Adrenal gland (tissue), 12 donors: ENCODE results near the gene CLEC18C. TPM values are rescaled to one million over a fixed set of nuclear protein-coding genes. Genes with fewer than 3 reads are reported as not detected.
A peak's percentile ranks its signal among the peaks of the same experiment; 100 is the strongest.

Experiments used
- DNase-seq, 7 donors: peaks; one replicate each; pipeline ENCODE4 v3.0.0-alpha.2; 2019 to 2020
- H3K27ac ChIP-seq, 5 donors: fragments of 200-600 bp; sonication (generic) in 4 of 5; 1 replicate in 3 of 5; 2 replicates in 2 of 5; pipeline versions ENCODE4 v1.5.1 to v1.8.0; 2016 to 2020; ENCODE audit warnings: mild to moderate bottlenecking in 1 of 5
- H3K27me3 ChIP-seq: fragments of 200-600 bp; 2 replicates; pipeline ENCODE4 v1.8.0; 2021
- H3K36me3 ChIP-seq, 2 donors: fragments of 200-600 bp; replicated peaks in 1 of 2; 1 replicate in 1 of 2; 2 replicates in 1 of 2; pipeline versions ENCODE4 v1.5.1 to v1.8.0; 2018 to 2022
- H3K4me1 ChIP-seq, 2 donors: fragments of 200-600 bp; replicated peaks in 1 of 2; 1 replicate in 1 of 2; 2 replicates in 1 of 2; pipeline versions ENCODE4 v1.5.1 to v1.8.0; 2018 to 2021
- H3K4me3 ChIP-seq, 4 donors: fragments of 200-600 bp; sonication (generic) in 3 of 4; one replicate each; pipeline ENCODE4 v1.5.1; 2016 to 2018
- H3K9me3 ChIP-seq, 3 donors: fragments of 200-600 bp; sonication (generic) in 1 of 3; replicated peaks in 1 of 3; 1 replicate in 2 of 3; 2 replicates in 1 of 3; pipeline versions ENCODE4 v1.5.1 to v1.8.0; 2016 to 2021
- POLR2A ChIP-seq, 2 donors: fragments of 450-650 bp; IDR thresholded peaks; one replicate each; pipeline ENCODE4 v1.6.1; 2017; ENCODE audit warnings: antibody characterized with exemption in 2 of 2, mild to moderate bottlenecking in 2 of 2, moderate library complexity in 1 of 2
- WGBS, 4 donors: extraction: QIAGEN DNeasy Blood & Tissue Kit in 2 of 4; methylation state at CpG; one replicate each; pipeline versions ENCODE4 v1.1.5 to v1.1.7; 2013 to 2017; 5-methylcytosine and 5-hydroxymethylcytosine counted together
- intact Hi-C, 2 donors: fragments of 100-400 bp; cut with DNase I; formaldehyde crosslinking; loops; one replicate each; pipeline versions ENCODE4 v1.14.1 to v1.15.0; 2022 to 2023
- polyA plus RNA-seq, 3 donors: library from polyadenylated mRNA; stranded (reverse); fragments of 200-250 nt in 2 of 3; fragments of 350-450 nt in 1 of 3; fragmentation: Illumina TruSeq in 1 of 3; extraction: RNeasy Lipid Tissue Mini Kit (QIAGEN cat#74804) in 1 of 3; gene quantifications; one replicate each; pipeline ENCODE4 v1.2.3, GENCODE V29; 2013 to 2014
- total RNA-seq, 9 donors: library from RNA; depleted of rRNA in 4 of 9; stranded (reverse); fragments of >200 nt in 4 of 9; fragments of 120-200 nt in 1 of 9; fragmentation: NEBNext Ultra II Directional in 1 of 9; extraction: Animal tissue kit (Norgen Biotek cat#: 25700) in 1 of 9; gene quantifications; one replicate each; pipeline versions ENCODE4 v1.1.0 to v1.2.4, GENCODE V29; 2013 to 2023
- TF ChIP-seq, protein P1 (sequence below), 6 experiments: fragments of 450-650 bp in 4 of 6; fragments of 200-600 bp in 2 of 6; sonication (generic) in 1 of 6; IDR thresholded peaks; 1 replicate in 5 of 6; 2 replicates in 1 of 6; pipeline versions ENCODE4 v1.5.1 to v1.8.0; 2016 to 2021; ENCODE audit warnings: antibody characterized with exemption in 6 of 6, mild to moderate bottlenecking in 2 of 6, moderate library complexity in 1 of 6
- donor health status: healthy with polysubstance abuse.
- donor health status: Bipolar disorder and iron deficiency.
- donor health status: DM: yes; HTN: yes; CAD: no.
- donor health status: DM: no; HTN: no; CAD: no.
- donor health status: DM: no; HTN: no; CAD: no.
- donor health status: DM: yes; HTN: yes; CAD: no.

The CLEC18C gene
- total and polyA plus RNA-seq, 12 donors = 0.17 to 2.9 (median 0.64) TPM; not detected in 3

DNA sequence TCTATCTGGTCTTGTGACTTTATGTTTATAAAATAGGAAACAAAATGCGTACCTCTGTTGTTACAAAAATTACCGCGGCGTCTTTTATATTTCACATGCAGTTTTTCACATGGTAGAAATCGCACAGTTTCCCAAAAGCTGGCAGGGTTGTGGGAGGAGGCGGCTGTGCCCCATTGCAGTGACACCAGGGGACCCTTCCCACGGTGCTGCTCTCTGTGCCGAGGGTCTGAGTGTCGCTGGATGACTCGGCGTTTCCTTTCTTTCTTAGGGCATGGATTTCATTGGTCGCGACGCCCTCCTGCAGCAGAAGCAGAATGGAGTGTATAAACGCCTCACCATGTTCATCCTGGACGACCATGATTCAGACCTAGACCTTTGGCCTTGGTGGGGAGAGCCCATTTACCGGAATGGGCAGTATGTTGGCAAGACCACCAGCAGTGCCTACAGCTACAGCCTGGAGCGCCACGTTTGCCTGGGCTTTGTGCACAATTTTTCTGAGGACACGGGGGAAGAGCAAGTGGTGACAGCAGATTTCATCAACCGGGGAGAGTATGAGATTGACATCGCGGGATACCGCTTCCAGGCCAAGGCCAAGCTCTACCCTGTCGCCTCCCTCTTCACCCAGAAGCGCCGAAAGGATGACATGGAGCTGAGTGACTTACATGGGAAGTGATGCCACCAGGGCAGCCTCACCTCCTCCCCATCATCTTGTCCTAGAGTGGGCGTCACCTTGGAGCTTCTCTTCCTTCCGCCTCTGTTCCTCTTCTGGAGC, 17.2 kb upstream of the CLEC18C start:
- peak in 3 of 7 donors; percentile 29 to 50 (median 30) for DNase-seq
- intact Hi-C loops = loop anchor here in 1 of 2 donors (10.0 kb wide), 1 partner anchor 98 kb away; the partner anchor contains the start of gene EXOSC6
- no peak for TF ChIP-seq POLR2A (IDR thresholded peaks at IDR 0.05)
- TF ChIP-seq, protein P1, sequence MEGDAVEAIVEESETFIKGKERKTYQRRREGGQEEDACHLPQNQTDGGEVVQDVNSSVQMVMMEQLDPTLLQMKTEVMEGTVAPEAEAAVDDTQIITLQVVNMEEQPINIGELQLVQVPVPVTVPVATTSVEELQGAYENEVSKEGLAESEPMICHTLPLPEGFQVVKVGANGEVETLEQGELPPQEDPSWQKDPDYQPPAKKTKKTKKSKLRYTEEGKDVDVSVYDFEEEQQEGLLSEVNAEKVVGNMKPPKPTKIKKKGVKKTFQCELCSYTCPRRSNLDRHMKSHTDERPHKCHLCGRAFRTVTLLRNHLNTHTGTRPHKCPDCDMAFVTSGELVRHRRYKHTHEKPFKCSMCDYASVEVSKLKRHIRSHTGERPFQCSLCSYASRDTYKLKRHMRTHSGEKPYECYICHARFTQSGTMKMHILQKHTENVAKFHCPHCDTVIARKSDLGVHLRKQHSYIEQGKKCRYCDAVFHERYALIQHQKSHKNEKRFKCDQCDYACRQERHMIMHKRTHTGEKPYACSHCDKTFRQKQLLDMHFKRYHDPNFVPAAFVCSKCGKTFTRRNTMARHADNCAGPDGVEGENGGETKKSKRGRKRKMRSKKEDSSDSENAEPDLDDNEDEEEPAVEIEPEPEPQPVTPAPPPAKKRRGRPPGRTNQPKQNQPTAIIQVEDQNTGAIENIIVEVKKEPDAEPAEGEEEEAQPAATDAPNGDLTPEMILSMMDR (IDR thresholded peaks at IDR 0.05) = no peak
- 76 to 86% (median 81%) methylated on average over 29 of the region's 29 CpGs for WGBS, 4 donors
- Histone ChIP-seq H3K27ac (no peak overlapping the region), H3K27me3 (no peaks in the 10 kb centered on the region), H3K36me3 (peaks cover 0 to 99% of the 10 kb centered on the region in 2 donors), H3K4me1 (no peaks in the 10 kb centered on the region), H3K9me3 (no peaks in the 10 kb centered on the region), H3K4me3 (no peak overlapping the region)

DNA sequence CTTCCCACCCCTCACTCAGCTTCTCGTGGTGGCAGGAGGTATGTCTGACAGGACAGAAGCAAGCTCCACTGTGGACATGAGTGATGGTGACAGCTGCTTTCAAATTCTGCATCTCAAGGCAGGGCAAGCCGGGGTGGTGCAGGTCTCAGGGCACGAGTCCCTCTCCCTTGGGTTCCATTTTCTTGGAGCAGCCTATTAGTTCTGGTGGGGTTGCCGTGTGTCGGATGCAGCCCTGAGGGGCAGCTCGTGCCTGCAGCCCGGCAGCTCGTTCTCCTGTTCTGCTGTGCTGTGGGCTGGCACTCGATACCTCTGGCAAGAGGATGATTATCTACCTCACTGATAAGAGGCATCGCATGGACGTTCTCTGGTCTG, 16.5 kb upstream of the CLEC18C start:
- peak in 2 of 7 donors; percentile 18 to 53 for DNase-seq
- intact Hi-C loops = loop anchor here in 1 of 2 donors (10.0 kb wide), 1 partner anchor 98 kb away; the partner anchor contains the start of gene EXOSC6
- Histone ChIP-seq H3K27ac (no peak overlapping the region), H3K4me1 (no peaks in the 10 kb centered on the region), H3K36me3 (peaks cover 0 to 99% of the 10 kb centered on the region in 2 donors), H3K9me3 (no peaks in the 10 kb centered on the region), H3K4me3 (no peak overlapping the region), H3K27me3 (no peaks in the 10 kb centered on the region)
- TF ChIP-seq, protein P1 (IDR thresholded peaks at IDR 0.05) = no peak
- TF ChIP-seq POLR2A (IDR thresholded peaks at IDR 0.05) = no peak
- WGBS, 4 donors = 74 to 85% (median 79%) methylated on average over 11 of the region's 11 CpGs

DNA sequence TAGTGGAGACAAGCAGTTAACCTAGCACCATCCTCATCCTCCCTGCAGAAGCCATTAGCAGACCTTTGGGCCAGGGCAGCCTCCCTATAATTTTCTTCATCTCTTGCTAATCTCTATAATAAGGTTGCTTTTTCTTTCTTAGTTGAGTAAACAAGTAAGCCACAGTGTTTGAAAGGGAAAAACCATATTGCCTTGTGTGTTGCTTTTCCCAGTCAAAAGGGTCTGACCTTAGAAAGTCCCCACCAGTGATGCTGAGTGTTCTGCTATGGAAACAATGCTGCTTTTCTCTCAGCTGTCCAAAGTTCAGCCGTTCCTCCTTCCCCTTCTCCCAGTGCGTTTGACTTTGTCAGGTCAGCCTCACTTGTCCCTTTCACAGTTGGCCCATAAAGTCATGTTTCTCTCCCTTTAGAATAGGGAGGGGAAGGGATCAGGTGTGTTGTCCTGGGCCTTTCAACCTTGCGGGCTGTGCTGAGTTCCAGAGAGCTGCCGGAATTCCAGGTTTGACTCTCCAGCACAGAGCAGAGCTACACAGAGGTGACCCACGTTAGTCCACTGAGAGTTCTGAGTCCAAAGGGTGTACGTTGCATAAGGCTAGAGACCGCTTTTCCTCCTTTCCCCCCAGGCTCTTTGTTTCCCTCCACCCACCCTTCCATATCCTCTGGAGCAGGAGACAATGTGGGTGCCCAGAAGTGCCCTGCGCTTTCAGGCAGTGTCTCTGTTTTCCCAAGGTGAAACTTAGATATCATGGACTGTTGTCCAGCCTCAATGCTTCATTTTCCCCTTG, 15.9 kb upstream of the CLEC18C start:
- Histone ChIP-seq H3K9me3 (no peaks in the 10 kb centered on the region), H3K36me3 (peaks cover 0 to 93% of the 10 kb centered on the region in 2 donors), H3K4me3 (no peak overlapping the region), H3K27ac (no peak overlapping the region), H3K4me1 (no peaks in the 10 kb centered on the region), H3K27me3 (no peaks in the 10 kb centered on the region)
- WGBS, 4 donors = 88 to 89% (median 89%) methylated on average over 8 of the region's 8 CpGs
- TF ChIP-seq, protein P1 (IDR thresholded peaks at IDR 0.05) = no peak
- no peak for TF ChIP-seq POLR2A (IDR thresholded peaks at IDR 0.05)
- peak in 2 of 7 donors; percentile 15 to 47 for DNase-seq
- intact Hi-C loops = loop anchor here in 1 of 2 donors (10.0 kb wide), 1 partner anchor 97 kb away; the partner anchor contains the start of gene EXOSC6
